Measurements from ENCODE around the gene EXPH5. TPM values are rescaled to one million over a fixed set of nuclear protein-coding genes. Genes with fewer than 3 reads are reported as not detected.
A peak's percentile ranks its signal among the peaks of the same experiment; 100 is the strongest.
"Not testable (repeated sequence)": the region's sequence is repeated elsewhere in the genome, so short reads cannot be mapped to it uniquely, and the experiment has no call there.

EXPH5 gene
- total RNA-seq, 4 donors from 2014 or later, result 3.3 to 8.1 (median 6.9) TPM

DNA sequence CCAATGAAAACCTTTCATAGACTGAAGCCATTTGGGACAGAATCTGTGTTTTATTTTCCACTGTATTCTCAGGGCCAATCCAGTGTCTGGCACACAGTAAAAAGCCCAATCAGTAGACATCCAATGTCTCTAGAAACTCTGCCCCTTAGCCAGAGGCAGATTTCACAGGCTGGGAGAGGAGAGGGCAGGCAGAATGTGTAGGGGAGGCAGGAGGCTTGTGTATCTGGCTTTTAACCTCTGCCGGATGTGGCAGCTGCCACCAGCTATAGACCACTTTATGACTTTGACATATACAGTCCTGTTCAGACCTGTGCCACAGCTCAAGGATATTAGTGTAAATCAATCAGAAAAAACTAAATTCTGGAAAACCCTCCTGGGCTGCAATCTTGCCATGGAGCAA, 4.4 kb downstream of the EXPH5 start:
- H3K4me3 ChIP-seq, result no peak overlapping the region
- no peak for TF ChIP-seq POLR2A (IDR thresholded peaks at IDR 0.05)
- TF ChIP-seq, protein P1, sequence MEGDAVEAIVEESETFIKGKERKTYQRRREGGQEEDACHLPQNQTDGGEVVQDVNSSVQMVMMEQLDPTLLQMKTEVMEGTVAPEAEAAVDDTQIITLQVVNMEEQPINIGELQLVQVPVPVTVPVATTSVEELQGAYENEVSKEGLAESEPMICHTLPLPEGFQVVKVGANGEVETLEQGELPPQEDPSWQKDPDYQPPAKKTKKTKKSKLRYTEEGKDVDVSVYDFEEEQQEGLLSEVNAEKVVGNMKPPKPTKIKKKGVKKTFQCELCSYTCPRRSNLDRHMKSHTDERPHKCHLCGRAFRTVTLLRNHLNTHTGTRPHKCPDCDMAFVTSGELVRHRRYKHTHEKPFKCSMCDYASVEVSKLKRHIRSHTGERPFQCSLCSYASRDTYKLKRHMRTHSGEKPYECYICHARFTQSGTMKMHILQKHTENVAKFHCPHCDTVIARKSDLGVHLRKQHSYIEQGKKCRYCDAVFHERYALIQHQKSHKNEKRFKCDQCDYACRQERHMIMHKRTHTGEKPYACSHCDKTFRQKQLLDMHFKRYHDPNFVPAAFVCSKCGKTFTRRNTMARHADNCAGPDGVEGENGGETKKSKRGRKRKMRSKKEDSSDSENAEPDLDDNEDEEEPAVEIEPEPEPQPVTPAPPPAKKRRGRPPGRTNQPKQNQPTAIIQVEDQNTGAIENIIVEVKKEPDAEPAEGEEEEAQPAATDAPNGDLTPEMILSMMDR (IDR thresholded peaks at IDR 0.05), result no peak
- no peak overlapping the region for H3K27ac ChIP-seq
- no peaks in the 10 kb centered on the region for H3K9me3 ChIP-seq
- no peaks in the 10 kb centered on the region for H3K36me3 ChIP-seq
- H3K27me3 ChIP-seq, result no peaks in the 10 kb centered on the region
- peaks cover 0 to 12% (median 1%) of the 10 kb centered on the region in 4 donors for H3K4me1 ChIP-seq
- no peak for DNase-seq

DNA sequence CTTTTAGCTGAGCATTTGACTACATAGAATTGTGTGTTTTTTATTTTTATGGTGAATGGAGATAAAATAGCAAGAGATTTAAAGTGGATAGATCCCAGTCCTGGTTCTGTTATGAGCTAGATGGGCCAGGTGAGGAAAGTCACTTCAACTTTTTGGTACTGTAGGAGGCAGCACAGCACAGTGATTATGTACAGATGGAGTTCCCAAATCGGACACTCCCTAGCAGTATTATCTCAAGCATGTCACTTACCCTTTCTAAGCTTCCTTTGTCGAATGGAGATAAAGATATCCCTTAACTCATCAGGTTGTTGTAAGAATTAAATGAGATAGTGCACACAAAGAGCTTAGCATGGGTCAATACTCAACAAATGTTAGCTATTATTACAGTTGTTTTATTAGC, 5.3 kb downstream of the EXPH5 start:
- H3K4me1 ChIP-seq, result peaks cover 0 to 12% (median 1%) of the 10 kb centered on the region in 4 donors
- no peak overlapping the region for H3K27ac ChIP-seq
- TF ChIP-seq, protein P1 (IDR thresholded peaks at IDR 0.05), result peak in 1 of 6 experiments; percentile 2
- no peak for TF ChIP-seq POLR2A (IDR thresholded peaks at IDR 0.05)
- no peak for DNase-seq
- H3K27me3 ChIP-seq, result no peaks in the 10 kb centered on the region
- H3K4me3 ChIP-seq, result no peak overlapping the region
- no peaks in the 10 kb centered on the region for H3K9me3 ChIP-seq
- no peaks in the 10 kb centered on the region for H3K36me3 ChIP-seq

DNA sequence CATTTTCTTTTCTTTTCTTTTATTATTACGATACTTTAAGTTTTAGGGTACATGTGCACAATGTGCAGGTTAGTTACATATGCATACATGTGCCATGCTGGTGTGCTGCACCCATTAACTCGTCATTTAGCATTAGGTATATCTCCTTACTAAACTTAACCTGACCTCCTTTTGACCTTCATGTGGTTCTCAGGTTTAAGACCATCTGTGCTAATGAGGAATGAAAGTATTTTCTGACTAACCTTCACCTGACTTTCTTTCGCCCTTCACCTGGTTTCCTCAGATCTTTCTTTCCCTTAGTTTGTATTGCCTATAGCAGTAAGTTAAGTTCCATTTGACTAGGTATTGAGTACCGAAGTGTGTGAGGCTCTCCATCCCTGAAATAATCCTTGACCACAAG, 6.5 kb downstream of the EXPH5 start:
- no peaks in the 10 kb centered on the region for H3K36me3 ChIP-seq
- no peaks in the 10 kb centered on the region for H3K27me3 ChIP-seq
- peak overlapping the region in 1 of 4 donors; percentile 32 for H3K27ac ChIP-seq
- DNase-seq, result no peak
- H3K9me3 ChIP-seq, result no peaks in the 10 kb centered on the region
- TF ChIP-seq POLR2A (IDR thresholded peaks at IDR 0.05), result no peak
- TF ChIP-seq, protein P1 (IDR thresholded peaks at IDR 0.05), result no peak
- H3K4me3 ChIP-seq, result no peak overlapping the region
- H3K4me1 ChIP-seq, result peaks cover 0 to 4% (median 0%) of the 10 kb centered on the region in 4 donors

DNA sequence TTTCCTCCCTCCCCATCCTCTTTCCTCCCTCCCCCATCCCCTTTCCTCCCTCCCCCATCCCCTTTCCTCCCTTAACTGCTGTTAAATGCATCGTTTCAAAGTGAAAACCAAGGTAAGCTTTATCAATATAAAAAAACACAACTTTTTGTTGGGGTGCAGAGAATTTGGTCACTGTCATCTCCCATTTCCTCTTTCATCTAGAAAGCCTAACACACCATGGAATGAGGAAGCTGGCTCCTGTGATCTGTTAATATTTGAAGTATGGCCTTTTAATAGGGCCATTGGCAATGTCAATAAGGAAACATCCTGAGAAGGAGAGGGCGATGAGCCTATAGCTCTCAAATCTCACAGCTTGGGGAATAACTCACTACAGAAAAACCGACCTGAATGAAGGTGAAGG, 7.0 kb downstream of the EXPH5 start:
- Histone ChIP-seq H3K27me3 (no peaks in the 10 kb centered on the region), H3K27ac (peak overlapping the region in 1 of 4 donors; percentile 32), H3K4me3 (no peak overlapping the region), H3K36me3 (no peaks in the 10 kb centered on the region), H3K4me1 (no peaks in the 10 kb centered on the region), H3K9me3 (no peaks in the 10 kb centered on the region)
- no peak for DNase-seq
- TF ChIP-seq POLR2A (IDR thresholded peaks at IDR 0.05), result no peak
- TF ChIP-seq, protein P1 (IDR thresholded peaks at IDR 0.05), result no peak

DNA sequence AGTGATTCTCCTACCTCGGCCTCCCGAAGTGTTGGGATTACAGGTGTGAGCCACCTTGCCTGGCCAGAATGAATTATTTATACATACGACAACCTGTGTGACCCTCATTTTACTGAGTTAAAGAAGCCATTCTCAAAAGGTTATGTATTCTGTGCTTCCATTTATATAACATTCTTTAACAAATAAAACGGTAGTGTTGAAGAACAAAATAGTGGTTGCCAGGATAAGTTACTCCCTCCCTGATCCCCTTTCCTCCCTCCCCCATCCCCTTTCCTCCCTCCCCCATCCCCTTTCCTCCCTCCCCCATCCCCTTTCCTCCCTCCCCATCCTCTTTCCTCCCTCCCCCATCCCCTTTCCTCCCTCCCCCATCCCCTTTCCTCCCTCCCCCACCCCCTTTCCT, 7.4 kb downstream of the EXPH5 start:
- not testable (repeated sequence) for H3K9me3 ChIP-seq, H3K27me3 ChIP-seq, H3K4me1 ChIP-seq, H3K4me3 ChIP-seq, DNase-seq, H3K27ac ChIP-seq, H3K36me3 ChIP-seq

DNA sequence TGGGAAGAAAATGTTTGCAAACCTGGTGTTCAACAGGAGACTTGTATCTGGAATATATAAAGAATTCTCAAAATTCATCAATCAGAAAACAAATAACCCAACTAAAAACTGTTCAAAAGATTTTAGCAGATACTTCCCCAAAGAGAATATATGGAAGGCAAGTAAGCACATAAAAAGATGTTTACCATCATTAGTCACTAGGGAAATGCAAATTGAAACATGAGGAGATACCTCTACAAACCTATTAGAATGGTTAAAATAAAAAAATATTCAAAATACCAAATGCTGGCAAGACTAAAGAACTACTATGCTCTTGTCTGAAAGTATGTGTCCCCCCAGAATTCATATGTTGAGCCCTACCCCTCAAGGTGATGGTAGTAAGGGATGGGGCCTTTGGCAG, 8.6 kb downstream of the EXPH5 start:
- no peak overlapping the region for H3K27ac ChIP-seq
- H3K4me3 ChIP-seq, result no peak overlapping the region
- H3K9me3 ChIP-seq, result no peaks in the 10 kb centered on the region
- no peaks in the 10 kb centered on the region for H3K27me3 ChIP-seq
- no peak for TF ChIP-seq POLR2A (IDR thresholded peaks at IDR 0.05)
- TF ChIP-seq, protein P1 (IDR thresholded peaks at IDR 0.05), result no peak
- H3K4me1 ChIP-seq, result no peaks in the 10 kb centered on the region
- DNase-seq, result no peak
- H3K36me3 ChIP-seq, result no peaks in the 10 kb centered on the region

Measured in Peyer's patch (tissue), 4 donors.